GM18868 (cell line): ENCODE measurements around the gene PDCL2.
"Not testable (repeated sequence)": the region's sequence is repeated elsewhere in the genome, so short reads cannot be mapped to it uniquely, and the experiment has no call there.

ENCODE experiments used
- ATAC-seq: cut with Tn5 transposase; IDR thresholded peaks from one replicate; pipeline ENCODE4 v1.9.1; 2021; ENCODE audit warnings: mild to moderate bottlenecking, moderate library complexity; ENCODE audit not compliant: unreplicated experiment

The PDCL2 gene, protein sequence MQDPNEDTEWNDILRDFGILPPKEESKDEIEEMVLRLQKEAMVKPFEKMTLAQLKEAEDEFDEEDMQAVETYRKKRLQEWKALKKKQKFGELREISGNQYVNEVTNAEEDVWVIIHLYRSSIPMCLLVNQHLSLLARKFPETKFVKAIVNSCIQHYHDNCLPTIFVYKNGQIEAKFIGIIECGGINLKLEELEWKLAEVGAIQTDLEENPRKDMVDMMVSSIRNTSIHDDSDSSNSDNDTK

DNA sequence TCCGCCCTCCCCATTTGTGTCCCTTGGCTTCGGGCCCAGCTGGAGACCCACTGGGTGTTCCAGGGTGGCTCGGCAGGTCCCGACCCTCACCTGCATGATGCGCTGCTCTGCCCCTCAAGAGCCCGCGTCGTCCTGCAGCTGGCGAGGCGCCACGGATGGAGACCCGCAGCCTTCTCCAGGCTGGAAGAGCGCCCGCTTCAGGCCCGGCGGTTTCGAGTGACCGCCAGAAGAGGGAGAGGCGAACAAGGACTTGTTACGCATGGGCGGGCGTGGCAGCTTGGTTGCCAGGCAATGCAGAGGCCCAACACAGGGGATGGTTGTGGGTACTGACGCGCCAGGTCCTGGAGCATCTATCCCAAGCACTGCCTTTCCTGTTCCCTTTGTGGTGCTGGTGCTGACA is at the start of gene PDCL2:
PDCL2 (minus strand) TSS at position 232 of the 400 bp plus-strand sequence; CDS start at position 96, 136 bp downstream.
- no peak for ATAC-seq

DNA sequence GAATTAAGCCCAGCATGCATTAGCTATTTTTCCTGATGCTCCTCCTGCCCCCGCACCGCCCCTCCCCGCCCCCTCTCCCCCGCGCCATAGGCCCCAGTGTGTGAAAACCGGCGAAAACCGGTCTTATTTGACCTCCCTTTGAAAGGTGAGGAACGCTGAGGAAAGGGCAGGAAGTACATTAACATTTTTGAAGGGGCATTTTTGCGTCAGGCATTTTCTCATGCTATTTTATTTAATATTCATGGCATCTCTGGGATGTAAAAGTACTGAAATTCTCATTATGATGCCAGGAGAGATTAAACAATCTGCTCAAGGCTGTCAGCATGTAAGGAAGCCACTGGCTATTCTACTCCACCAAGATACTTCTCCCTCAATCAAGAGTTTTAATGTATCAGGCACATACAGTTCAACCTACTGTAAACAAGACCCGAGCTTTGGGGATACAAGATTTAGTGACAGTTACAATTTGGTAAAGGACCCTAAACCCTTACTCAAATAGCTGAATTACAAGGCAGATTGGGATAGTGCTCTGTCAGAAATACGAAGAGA is 45.3 kb upstream of the PDCL2 start:
- ATAC-seq = no peak

DNA sequence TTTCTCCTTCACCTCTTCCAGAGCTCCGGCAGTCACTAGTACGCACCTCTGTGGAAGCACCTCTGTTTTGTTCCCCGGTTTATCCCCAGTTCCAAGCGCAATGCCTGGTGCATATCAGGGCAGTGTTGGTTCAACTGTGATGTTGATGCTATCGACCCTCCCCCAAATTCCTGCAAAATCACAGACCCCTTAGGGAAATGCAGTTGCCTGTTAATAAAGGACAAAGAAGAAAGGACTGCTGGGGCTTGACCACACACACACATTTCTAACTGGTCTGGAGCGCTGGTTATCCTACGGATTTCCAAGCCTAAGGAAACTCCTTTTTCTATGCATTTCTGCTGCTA is 44.6 kb upstream of the PDCL2 start:
- ATAC-seq = peak; percentile 8

DNA sequence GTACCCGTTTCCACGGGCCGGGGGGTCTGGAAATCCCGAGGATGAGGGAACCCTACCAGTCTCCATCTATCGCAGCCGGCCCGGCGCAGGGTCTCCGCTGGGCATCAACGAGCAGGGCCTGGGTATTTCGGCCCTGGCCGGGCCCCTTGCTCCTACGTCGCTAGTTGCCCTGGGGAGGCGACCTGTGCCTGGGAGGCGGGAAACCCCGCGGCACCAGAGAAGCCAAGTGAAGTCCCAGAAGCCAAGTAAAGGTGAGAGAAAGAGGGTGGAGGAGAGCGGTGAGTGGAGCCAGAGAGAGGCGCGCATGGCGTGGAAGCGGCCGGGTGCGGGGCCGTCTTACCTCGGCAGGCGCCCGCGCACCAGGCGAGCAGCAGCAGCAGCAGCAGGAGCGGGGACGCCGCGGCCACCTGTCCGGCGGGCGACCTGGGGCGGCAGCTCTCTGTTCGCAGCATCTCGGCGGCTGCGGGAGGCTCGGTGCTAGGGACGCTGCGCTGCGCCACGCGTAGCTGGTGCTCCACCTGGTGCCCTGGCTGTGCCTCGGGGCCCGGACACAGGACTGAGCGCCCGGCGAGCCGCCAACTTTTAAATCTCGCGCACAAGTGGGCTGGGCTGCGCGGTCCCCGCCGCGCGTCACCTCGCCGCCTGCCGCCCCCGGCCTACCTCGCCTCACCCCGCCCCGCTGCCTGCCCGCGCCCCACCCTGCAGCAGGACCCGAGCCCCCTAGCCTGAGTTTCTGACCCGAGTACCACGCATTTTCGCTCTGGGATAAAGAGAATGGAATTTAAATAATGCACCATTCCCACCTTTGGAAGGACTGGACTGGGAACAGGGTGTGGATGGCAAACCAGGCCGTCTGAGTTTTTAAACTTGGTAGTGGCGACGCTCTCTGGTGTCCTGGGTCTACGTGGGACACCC is 44.0 kb upstream of the PDCL2 start, which contains the start of gene NMU:
NMU (minus strand) TSS at position 558 of the 915 bp plus-strand sequence; CDS start at position 452, 106 bp downstream.
- ATAC-seq = peak; percentile 79

DNA sequence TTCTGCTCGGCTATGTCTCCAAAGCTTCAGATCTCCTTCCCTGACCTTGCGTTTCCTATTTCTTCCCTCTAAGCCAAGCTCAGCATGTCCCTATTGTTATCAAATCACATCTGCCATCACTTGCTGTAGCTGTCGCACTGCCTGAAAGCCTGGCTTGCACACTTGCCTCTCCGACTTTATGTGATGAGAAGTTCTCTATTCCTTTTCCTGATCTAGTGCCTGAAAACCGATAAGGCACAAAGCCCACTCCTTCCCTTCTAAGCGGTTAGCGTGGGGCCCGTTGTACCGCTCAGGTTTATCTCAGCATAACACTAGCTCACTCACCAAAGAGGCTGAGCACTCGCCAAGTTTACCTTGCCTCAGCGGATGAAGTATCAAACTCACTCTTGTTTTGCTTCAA is 43.2 kb upstream of the PDCL2 start:
- no peak for ATAC-seq

DNA sequence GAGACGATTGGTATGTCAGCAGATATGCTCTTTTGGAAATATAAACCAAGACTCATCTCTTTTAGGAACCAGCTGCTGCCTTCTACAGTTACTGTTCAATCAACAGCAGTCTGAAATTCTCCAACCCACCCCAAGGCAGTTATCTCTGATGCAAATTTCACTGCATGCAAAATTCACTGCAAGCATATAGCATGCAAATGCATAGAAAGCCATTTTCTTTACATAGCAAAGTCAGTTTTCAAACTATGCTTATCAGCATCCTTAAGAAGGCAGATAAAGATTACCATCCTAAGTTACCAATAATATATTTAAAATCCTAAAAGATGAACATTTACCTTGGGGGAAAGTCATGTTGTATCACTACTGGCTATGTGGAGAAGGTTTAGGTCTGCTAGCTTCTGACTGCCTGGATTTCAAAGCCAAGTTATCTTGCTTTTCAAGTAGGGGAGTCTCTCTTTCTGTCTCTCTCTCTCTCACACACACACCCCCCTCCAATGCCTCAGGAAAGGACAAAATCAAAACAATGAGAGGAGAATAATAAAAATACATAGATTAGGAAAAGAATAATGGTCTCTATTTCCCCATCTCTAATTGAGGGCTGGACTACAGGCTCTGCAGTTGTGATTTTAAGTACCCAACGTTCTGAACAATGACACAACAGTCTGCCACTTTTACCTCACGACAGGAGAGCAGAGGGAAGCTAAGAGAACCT is 42.5 kb upstream of the PDCL2 start:
- no peak for ATAC-seq

DNA sequence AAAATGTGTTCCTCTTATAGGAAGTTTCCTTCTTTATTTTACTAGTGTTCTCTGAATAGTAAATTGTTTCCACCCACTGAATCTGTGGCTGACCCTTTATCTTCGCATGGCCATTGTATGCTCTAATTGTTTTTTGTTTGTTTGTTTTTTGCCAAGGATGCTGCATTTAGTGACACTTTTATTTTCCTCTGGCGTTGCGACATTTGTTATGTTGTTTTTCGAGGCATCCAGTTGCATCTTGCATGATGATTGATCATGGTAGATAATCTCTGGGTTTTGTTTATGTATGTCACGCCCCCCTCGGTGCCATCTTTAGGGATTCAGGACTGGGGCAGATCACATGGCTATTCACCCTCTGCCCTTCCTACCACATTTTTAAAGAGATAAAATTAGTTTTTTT is 41.9 kb upstream of the PDCL2 start:
- ATAC-seq = no peak

DNA sequence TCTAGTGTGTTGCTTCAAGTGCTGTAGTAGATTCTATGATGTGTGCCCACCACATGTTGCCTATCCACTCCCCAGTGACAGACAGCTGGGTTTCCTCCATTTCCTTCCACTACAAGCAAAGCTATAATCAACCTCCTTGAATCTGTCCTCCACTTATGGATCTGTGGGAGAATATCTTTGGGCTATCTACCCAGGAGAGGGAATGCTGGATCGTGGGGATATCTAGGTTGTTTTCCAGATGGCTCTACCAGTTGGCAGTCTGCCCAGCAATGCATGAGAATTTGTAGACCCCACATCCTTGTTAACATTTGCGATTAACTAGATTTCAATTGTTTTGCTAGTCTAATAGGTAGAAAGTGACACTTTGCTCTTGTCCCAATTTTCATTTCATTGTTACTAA is 33.8 kb upstream of the PDCL2 start:
- ATAC-seq = no peak

DNA sequence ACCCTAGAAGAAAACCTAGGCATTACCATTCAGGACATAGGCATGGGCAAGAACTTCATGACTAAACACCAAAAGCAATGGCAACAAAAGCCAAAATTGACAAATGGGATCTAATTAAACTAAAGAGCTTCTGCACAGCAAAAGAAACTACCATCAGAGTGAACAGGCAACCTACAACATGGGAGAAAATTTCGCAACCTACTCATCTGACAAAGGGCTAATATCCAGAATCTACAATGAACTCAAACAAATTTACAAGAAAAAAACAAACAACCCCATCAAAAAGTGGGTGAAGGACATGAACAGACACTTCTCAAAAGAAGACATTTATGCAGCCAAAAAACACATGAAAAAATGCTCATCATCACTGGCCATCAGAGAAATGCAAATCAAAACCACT is 32.0 kb upstream of the PDCL2 start:
- not testable (repeated sequence) for ATAC-seq

DNA sequence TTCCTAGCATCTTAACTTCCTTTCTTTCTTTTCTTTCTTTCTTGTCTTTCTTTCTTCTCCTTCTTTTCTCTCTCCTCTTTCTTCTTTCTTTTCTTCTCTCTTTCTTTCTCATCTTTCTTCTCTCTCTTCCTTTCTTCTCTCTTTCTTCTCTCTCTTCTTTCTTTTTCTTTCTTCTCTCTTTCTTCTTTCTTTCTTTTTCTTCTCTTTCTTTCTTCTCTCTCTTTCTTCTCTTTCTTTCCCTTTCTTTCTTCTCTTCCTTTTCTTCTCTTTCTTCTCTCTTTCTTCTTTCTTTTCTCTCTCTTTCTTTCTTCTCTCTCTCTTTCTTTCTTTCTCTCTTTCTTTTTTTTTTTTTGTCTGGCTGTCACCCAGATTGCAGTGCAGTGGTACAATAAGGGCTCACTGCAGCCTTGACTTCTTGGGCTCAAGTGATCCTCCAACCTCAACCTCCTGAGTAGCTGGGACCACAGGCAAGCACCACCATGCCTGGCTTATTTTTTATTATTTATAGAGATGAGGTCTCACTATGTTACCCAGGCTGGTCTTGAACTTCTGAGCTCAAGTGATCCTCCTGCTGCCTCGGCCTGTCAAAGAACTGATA is 26.6 kb upstream of the PDCL2 start:
- ATAC-seq = no peak

DNA sequence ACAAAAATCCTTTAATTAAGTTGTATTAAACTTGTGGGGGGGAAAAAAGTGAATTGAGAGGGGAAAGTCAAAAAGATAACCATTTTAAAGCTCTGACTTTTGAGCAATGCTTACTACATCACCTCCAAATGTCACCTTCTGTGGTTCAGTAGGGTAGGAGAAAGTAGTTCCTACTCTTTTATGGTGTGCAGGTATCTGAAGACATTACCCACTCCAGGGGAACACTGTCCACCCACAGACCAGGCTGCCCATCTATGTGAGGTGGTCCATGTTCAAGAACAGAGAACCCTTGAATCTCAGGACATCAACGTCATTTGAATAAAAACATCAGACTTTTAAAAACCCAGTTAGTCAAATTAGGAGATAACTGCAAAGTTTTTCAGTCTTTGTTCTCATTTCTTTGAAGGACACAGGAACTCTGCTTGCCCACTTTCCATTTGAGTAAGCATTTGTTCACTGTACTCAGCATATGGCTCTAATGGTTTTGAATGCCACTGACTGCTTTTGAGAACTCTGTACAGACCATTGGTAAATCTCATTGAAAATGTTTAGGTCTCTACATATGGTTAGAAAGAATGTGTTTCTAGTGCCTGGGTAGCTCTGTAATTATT is 25.6 kb upstream of the PDCL2 start:
- peak; percentile 99 for ATAC-seq

DNA sequence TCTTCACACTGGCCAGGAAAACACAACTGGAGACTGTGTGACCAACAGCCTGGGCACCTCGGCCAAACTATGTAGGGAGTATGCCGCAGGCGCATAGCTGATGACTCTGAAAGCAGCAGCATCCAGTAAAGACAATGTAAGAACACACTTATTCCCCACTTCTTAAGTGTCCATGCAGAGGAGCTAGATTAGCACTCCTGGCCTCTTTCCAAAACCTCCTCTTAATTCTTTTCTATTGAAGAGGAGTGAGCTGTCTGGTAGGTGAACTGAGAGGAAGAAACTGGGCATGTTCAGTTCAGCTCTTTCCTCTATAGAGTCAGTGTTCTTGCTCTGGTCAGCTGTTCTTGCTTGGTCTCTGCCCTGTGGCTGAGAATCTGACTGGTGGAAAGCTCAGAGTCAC is 23.0 kb upstream of the PDCL2 start:
- ATAC-seq = no peak

DNA sequence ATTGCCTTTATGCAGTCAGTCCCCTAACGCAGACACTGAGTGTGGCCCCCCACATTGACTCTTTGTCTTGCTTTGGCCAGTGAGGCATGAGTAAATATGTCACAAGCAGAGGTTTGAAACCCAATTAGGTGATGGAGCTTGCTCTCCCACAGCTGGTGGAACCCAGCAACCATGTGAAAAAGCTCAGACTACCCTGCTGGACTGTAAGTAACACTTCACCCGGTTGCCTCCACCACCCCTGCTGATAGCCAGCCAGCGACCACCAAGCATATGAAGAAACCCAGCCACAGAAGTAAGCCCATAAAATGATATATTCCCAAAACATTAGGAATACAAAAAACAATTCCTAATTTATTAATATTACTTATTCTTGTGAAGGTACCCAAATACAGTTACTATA is 21.6 kb upstream of the PDCL2 start:
- no peak for ATAC-seq

DNA sequence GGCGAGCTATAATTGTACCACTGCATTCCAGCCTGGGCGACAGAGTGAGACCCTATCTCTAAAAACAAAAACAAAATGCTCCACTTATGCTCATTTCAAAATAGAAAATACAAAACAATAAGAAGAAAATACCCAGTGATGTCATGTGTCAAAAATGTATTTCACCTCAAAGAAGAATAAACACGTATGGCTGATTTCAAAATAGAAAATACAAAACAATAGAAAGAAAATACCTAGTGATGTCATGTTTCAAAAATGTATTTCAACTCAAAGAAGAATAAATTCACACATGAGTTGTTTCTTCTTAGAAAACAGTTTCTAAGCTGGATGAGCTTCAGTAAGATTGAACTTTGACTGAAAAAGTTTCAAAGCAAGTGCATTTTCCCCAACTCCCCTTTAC is 20.3 kb upstream of the PDCL2 start:
- no peak for ATAC-seq

DNA sequence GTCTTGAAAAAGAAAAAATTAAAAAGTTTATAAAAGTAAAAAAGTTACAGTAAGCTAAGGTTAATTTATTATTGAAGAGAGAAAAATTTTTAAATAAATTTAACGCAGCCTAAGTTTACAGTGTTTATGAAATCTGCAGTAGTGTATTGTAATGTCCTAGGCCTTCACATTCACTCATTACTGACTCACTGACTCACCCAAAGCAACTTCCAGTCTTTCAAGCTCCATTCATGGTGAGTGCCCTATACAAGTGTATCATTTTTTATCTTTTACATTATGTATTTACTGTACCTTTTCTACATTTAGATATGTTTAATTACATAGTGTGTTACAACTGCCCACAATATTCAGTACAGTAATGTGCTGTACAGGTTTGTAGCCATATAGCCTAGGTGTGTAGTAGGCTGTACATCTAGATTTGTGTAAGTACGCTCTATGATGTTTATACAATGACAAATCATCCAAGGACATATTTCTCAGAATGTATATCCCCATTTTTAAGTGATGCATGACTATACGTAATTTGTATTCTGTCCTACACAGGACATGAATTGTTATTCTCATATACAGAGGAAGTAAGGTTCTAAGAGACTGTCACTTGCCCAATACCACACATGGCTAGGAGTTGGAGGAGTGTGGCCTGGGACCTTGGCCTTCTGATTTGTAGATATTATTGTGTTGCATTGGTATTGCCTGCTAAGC is 19.5 kb upstream of the PDCL2 start:
- ATAC-seq = no peak

DNA sequence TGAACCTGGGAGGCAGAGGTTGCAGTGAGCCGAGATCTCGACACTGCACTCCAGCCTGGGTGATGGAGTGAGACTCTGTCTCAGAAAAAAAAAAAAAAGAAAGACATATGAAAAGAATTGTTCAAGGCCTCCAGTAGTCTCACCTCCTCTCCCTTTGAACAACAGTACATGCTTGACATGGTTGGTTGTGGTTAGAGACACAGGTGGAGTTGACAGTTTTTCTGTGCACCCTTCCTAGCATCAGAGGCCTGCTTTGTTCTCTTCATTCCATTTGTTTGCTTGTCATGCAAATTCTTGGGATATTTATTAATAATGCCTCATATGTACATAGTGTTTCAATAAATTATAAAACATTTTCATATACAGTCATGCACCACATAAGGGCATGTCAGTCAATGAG is 18.3 kb upstream of the PDCL2 start:
- ATAC-seq = no peak

DNA sequence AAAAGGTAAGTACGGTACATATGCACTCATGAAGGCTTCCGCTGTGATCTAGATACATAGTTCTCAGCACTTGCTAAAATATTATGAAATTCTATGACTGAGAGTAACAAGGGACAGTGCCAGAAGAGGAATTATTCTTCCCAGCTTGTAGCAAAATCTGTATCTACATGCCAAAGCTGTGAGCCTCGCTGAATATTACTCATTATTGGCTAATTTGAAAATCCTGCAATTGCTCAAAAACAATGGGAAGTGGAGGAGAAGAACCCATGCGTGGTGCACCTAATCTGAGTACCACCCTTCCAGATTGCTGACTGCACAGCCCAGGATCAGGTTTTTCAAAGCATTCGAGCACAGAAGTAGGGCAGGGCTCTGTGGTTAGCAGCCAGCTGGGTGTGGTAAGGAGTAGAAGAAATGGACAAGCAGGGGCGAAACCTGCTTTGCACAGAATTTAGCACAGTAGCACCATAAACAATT is 17.4 kb upstream of the PDCL2 start:
- ATAC-seq = no peak

DNA sequence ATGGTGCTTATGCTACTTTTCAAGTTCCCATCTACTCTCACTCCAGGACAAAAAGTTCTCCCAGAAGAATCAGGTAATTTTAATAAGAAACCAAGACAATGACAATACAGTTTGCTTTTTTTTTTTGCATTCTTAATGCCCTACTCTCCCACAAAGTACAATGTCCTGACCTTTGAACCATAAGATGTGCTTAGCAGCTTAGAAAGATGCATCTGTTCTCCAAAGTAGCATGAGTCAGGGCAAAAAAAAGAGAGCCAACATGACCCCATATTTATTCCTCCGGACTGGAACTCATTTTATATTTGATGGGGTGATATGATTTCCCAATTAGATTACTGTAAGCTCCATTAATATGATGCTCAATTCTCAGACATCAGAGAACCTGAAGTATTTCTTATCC is 16.5 kb upstream of the PDCL2 start:
- ATAC-seq = no peak

DNA sequence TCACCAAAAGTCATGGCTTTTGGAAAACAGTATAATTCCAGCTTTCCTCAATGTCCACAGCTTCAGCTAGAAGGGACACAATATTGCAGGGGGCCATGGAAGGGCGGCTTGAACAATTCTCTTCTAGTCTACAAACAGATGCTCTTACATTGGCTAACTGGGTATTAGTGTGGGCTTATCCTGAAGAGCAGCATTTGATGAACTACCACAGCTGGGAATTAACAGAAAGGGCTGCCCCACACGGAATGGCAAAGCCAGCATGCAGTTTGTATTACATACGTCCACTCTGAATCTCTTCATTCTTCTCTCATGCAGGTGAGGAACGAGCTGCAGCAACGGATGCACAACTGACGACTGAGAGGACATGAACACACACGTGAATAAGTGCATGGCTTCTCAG is 13.0 kb upstream of the PDCL2 start:
- no peak for ATAC-seq

DNA sequence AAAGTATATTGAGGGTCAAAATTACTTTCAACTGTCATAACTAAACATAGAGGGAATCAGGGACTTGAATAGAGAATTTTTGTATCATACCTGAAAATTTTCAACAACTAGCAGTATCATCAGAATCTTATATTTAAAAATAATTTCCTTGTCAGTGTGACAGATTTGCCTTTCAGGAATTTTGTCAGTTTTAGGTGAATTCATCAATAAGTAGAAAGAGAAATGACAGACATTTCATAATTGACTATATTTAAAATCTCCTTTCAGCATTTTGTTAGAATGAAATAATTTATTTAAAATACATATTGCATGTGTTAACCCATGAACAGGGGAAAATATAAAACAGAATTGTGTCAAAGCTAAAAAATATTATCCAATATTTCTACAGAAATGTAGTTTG is 8.6 kb upstream of the PDCL2 start:
- ATAC-seq = no peak
